Measurements from ENCODE around the gene RBMS2.
A peak's percentile ranks its signal among the peaks of the same experiment; 100 is the strongest.

Gene RBMS2

DNA sequence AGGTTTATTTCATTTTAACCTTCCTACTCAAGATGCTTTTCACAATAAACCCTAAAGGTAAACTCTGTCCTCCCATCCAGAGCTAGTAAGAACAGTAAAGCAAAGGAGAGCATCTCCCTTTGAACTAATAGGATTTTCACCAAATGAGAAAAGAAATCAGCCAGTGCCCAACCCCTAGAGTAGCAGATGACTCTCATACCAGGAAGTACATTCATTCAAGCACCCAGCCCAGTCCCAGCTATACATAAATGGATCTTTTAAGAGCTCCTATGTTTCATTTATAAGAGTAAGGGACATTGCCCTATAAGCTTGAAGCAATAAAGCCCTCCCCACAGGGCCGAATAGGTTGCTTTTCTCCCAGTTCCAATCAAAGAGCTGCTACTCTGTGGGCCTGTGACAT lies 100.9 kb downstream of the RBMS2 start:
- TF ChIP-seq, protein P1, sequence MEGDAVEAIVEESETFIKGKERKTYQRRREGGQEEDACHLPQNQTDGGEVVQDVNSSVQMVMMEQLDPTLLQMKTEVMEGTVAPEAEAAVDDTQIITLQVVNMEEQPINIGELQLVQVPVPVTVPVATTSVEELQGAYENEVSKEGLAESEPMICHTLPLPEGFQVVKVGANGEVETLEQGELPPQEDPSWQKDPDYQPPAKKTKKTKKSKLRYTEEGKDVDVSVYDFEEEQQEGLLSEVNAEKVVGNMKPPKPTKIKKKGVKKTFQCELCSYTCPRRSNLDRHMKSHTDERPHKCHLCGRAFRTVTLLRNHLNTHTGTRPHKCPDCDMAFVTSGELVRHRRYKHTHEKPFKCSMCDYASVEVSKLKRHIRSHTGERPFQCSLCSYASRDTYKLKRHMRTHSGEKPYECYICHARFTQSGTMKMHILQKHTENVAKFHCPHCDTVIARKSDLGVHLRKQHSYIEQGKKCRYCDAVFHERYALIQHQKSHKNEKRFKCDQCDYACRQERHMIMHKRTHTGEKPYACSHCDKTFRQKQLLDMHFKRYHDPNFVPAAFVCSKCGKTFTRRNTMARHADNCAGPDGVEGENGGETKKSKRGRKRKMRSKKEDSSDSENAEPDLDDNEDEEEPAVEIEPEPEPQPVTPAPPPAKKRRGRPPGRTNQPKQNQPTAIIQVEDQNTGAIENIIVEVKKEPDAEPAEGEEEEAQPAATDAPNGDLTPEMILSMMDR (IDR thresholded peaks at IDR 0.05; ENCODE audit: extremely low read depth, missing control alignments): no peak
- no peak for DNase-seq (ENCODE audit: low spot score)

DNA sequence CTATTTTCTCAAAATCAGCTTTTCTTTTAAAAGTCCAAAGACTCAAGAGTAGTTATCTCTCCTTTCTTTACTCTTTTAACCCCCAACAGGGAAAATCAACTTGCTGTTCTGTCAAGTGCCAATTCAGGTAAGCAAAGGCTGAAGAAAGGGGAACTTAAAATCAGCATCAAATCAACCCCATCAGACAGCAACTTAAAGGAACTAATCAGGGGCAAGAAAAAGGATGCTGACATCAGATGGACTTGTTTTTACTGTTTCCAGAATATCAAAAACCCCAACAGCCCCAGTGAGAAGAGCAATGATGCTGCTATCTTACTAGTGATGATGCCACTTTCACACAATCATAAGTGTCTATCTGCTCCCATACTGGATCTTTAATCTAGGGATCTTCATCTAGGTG lies 105.1 kb downstream of the RBMS2 start:
- no peak for DNase-seq (ENCODE audit: low spot score)
- TF ChIP-seq, protein P1 (IDR thresholded peaks at IDR 0.05; ENCODE audit: extremely low read depth, missing control alignments): no peak

GRCh38 chr12:56628671-56629458 lies 107.2 kb downstream of the RBMS2 start:
- TF ChIP-seq, protein P1 (IDR thresholded peaks at IDR 0.05; ENCODE audit: extremely low read depth, missing control alignments): no peak
- peak; percentile 56 for DNase-seq (ENCODE audit: low spot score)

GRCh38 chr12:56629459-56630179 lies 108.0 kb downstream of the RBMS2 start:
- TF ChIP-seq, protein P1 (IDR thresholded peaks at IDR 0.05; ENCODE audit: extremely low read depth, missing control alignments): no peak
- peak; percentile 53 for DNase-seq (ENCODE audit: low spot score)

DNA sequence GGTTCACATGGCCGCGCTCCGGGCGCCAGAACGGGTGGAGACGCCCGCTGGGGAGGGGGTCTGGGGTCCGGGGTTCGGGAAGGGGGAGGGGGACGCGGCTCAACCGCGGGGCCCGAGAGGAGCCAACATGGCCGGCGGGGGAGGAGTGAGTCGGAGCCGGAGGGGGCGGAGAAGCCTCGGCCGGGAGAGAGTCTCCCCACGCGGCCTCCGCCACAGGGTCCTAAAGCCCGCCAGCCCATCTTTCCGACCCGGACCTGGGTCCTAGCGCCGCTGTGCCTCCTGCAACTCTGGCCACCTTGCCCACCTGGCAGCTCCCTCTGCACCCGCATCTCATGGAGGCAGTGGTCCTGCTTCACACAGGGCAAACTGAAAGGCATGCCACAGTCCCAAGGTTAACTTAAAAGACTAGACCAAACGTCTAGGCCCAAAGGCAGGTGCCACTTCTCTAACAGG lies 108.6 kb downstream of the RBMS2 start, which contains the start of gene BAZ2A:
Gene BAZ2A (minus strand): TSS at position 147 of the 453 bp plus-strand sequence. CDS start 12,796 bp downstream, outside the sequence.
- TF ChIP-seq, protein P1 (IDR thresholded peaks at IDR 0.05; ENCODE audit: extremely low read depth, missing control alignments): no peak
- DNase-seq (ENCODE audit: low spot score): peak; percentile 92

- TF ChIP-seq, protein P1 (IDR thresholded peaks at IDR 0.05; ENCODE audit: extremely low read depth, missing control alignments): no peak
- DNase-seq (ENCODE audit: low spot score): peak; percentile 80
Observed at GRCh38 chr12:56631790-56632700, 110.4 kb downstream of the RBMS2 start.

Data from GM20000 (cell line).